ENCODE measurements around the gene HBM.
"Not testable (repeated sequence)": the region's sequence is repeated elsewhere in the genome, so short reads cannot be mapped to it uniquely, and the experiment has no call there.

HBM gene

GRCh38 chr16:165539-166374 lies at the start of gene HBM:
Gene HBM, plus strand, starts transcription at chr16:165978. Its CDS starts 20 bp downstream, at chr16:165998.
- peak; percentile 13 for DNase-seq

DNA sequence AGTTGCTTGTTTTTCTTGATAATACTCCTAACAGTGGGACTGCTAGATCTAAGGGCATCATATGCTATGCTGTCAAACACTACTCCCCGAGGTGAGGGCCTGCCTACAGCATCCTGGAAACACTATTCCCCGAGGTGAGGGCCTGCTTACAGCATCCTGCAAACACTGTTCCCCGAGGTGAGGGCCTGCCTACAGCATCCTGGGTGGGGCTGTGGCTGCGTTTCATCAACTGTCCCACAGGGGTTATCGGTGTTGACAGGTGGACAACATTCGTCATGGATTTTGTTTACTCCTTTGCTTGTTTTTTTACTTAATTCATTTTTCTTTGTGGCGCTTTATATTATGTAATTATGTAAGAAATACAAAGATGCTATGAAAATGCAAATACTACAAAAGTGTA lies 49.8 kb upstream of the HBM start:
- no peak for DNase-seq

DNA sequence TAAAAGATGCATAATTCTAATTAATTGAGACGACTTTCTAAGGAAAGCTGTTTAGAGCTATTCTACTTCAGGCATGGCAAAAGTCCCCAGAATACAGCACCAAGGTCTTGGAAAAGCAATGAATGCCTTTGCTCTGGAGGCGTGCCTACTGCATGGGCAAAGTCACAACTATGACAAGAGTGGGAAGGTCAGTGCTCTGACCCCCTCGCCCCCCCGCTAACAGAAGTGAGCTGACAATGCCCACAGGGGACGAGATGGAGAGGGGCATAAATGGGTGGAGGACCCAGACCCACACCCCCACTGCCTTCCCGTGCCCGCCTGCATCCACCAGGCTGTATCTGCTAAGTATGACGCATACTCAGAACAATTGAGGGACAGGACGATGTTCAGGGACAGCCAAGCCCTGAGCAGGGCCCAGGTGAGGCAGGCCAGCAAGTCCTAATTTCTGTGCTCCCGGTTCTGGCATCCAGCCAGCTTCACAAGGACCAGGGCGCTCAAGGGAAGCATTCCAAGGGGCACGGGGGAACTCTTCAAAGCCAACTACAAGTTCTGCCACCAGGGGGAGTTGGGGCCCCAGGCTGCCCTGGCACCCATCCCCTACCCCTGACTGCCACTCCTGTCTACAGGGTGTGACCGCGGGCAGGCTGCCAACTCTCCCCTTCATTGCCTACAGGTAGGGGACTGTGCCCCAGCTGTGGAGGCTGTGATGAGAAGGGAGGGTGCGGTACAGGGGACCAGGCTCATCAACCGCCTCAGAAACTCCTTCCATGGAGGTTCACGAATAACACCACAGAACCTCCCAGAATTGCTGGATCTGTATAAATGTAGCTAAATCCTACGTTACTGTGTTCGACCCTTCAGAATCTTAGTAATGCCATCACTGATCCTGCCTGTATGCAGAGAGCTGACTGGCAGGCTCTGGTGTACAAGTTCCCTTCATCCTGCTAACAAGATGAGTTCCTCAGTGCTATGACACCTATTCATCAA lies 48.1 kb upstream of the HBM start:
- peak; percentile 82 for DNase-seq

GRCh38 chr16:118857-119256 lies 46.9 kb upstream of the HBM start:
- no peak for DNase-seq

DNA sequence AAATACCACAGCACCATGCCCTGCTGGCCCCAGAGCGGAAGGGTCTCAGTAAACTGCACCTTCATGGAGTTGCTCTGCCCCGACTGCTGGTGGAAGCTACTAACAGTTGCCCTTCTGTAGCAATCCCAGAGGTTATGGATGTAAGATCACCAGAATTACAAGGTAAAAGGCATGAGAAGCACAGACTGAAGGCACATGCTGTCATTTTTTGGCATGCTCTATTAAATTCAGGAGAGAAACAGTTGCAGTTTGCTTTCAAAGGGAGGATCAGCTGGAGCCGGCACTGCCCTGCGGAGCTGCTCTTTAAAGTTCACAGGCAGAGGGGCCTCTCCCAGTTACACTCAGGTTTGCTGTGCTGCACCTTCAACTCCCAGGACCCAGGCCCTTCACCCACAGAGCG lies 46.5 kb upstream of the HBM start:
- DNase-seq, result no peak

GRCh38 chr16:119835-120491 lies 45.8 kb upstream of the HBM start:
- DNase-seq, result no peak

DNA sequence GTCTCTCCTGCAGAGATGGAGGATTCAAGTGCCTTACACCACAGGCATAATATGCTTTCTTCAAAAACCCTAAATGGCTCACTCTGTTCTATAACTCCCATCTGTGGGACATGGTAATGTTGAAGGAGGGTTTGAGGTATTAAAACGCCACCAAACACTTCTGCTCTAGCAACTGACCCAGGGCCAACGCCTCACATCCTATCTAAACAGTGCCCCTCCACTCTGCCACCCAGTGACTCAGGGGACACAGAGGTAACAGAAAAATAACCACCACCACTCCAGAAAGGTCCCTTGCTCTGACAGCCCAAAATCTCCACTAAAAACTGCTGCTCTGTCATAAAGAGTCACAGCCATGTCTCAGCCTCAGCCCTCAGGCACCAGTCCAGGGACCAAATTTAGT lies 45.0 kb upstream of the HBM start:
- no peak for DNase-seq

GRCh38 chr16:122361-122760 lies 43.4 kb upstream of the HBM start:
- DNase-seq, result no peak

- DNase-seq, result not testable (repeated sequence)
Observed at GRCh38 chr16:123558-124350, 42.0 kb upstream of the HBM start.

DNA sequence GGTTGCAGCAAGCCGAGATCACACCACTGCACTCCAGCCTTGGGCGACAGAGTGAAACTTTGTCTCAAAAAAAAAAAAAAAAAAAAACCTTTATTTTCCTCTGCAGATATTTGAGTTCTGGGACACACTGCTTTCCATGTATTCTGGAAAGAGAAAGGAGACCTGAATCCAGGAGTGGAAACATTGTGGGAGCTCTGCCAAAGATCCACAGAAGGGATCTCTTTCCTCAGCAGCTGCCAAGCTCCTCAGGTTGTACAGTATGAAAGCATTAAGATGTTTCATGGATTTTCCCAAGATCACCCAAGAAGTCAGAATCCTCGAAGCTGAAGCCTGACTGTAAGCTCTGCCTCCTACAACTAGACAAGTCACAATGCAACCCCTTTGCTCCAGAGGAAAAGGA lies 40.8 kb upstream of the HBM start:
- DNase-seq, result no peak

- DNase-seq, result no peak
Observed at GRCh38 chr16:129075-129474, 36.7 kb upstream of the HBM start.

- DNase-seq, result no peak
Observed at GRCh38 chr16:130533-131173, 35.1 kb upstream of the HBM start.

- DNase-seq, result no peak
Observed at GRCh38 chr16:132120-132519, 33.7 kb upstream of the HBM start.

DNA sequence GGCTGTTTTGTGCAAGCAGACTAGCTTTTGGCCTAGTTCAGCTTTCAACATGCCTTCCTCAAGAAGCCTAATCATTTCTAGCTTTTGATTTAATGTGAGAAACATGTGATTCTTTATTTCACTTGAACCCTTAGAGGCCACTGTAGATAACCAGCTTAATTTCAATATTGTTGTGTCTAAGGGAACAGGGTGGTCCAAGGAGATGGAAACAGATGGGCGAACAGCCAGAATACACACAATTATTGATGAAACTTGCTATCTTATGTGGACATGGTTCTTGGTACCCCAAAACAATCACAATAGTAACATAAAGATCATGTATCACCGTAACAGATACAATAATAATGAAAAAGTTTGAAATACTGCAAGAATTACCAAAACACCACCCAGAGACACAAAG lies 32.1 kb upstream of the HBM start:
- DNase-seq, result no peak

DNA sequence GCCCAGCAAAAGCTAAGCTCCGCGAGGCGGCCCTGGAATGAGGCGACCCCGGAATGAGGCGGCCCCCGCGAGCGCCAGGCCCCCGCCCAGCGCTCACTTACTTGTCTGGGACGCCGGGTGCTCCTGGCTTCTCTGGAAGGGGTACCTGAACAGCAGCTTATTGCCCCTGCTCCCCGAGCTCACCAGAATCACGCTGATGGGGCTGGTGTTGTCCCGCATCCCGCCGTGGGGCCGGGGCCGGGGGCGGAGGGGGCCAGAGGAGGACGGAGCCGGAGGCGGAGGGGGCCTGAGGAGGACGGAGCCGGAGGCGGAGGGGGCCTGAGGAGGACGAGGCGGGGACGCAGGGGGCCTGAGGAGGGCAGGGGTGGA lies 27.7 kb upstream of the HBM start:
- DNase-seq, result peak; percentile 71

DNA sequence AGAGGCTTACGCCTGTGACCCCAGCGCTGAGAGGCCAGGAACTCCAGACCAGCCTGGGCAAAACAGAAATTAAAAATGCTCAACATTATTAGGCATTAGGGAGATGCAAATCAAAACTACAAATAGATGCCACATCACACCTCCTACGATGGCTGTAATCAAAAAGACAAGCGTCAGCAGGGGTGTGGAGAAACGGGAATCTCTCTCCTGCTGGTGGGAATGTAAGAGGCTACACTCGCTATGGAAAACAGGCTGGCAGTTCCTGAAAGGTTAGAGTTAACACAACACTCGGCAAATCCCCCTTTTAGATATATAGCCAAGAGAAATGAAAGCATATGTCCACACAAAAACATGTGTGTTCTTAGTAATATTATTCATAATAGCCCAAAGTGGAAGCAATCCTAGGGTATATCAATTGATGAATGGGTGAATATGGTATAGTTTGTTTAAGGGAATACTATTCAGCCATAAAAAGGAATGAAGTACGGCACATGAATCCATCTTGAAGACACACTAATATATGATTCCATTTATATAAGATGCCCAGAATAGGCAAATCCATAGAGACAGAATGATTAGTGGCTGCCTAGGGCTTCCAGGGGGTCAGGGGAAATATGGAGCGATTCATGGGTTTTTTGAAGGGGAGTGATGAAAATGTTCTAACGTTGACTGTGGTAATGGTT lies 25.5 kb upstream of the HBM start:
- DNase-seq, result no peak

GRCh38 chr16:142405-142967 lies 23.3 kb upstream of the HBM start:
- no peak for DNase-seq

DNA sequence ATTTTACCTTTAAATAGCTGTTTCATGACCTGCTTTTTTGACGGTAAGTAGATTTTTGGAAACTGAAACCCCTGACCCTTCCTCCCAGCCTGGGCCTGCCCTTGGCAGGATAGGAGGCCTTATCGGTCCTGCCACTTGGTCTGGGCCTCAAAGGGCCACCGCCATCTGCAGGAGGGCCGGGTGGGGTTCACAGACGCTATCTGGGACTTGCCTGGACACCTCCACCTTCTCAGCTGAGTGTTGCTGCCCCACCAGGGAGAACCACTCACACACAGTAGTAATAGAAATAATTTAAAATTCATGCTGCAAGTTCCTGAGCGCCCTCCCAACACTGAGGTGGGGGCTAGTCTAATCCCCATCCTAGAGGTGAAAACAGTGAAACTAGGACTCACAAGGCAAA lies 22.7 kb upstream of the HBM start:
- no peak for DNase-seq

GRCh38 chr16:143456-143855 lies 22.3 kb upstream of the HBM start:
- no peak for DNase-seq

DNA sequence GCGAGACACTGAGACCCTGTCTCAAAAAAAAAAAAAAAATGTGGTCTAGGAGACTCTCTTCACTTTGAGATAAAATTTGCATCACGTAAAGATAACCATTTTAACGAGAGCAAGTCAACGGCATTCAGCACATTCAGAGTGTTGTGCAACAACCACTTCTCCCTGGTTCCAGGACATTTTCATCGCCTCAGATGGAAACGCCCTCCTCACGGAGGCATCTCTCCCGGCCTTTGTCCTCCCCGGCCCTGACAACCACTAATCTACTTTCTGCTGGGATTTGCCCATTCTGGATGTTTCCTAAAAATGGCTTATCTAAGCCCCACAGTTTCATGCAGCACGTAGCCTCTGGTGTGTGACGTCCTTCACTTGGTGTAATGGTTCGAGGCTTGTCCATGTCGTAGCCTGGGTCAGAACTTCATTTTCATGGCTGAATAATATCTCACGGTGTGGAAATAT lies 21.0 kb upstream of the HBM start:
- no peak for DNase-seq

DNA sequence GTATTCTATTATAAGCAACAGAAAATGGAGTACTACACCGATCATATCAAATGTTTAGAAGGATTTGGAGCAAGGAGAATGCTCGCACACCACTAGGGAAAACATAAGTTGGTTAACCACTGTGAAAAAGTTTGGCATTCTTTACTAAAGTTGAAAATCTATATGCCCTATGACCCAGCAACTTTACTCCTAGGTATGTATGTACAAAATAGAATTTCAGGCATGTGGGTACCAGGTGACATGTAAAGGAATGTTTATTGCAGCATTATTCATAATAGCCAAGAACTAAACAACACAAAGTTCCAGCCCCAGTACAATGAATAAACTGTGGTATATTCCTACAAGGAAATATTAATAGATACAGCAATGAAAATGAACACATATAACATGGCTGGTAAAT lies 19.1 kb upstream of the HBM start:
- no peak for DNase-seq

Data from eye (tissue), 1 donor.